Dedifferentiated amniotic fluid mesenchymal stem cell (primary cell): ENCODE measurements around the gene IQCK.
"Not testable (repeated sequence)": the region's sequence is repeated elsewhere in the genome, so short reads cannot be mapped to it uniquely, and the experiment has no call there.

Experiments
- DNase-seq: peaks from one replicate; pipeline ENCODE4 v3.0.0-alpha.2; 2016; ENCODE audit errors: extremely low spot score

IQCK gene

GRCh38 chr16:19757762-19758595 is 39.9 kb downstream of the IQCK start:
- DNase-seq = no peak

GRCh38 chr16:19760356-19761060 is 42.4 kb downstream of the IQCK start:
- DNase-seq = no peak

GRCh38 chr16:19765860-19766553 is 47.9 kb downstream of the IQCK start:
- DNase-seq = no peak

GRCh38 chr16:19766554-19766884 is 48.4 kb downstream of the IQCK start:
- DNase-seq = no peak

GRCh38 chr16:19766988-19767387 is 48.9 kb downstream of the IQCK start:
- DNase-seq = no peak

- no peak for DNase-seq
These were observed 49.4 kb downstream of the IQCK start for GRCh38 chr16:19767497-19767896.

GRCh38 chr16:19769239-19769638 is 51.2 kb downstream of the IQCK start:
- DNase-seq = no peak

- no peak for DNase-seq
These were observed 53.0 kb downstream of the IQCK start for GRCh38 chr16:19771040-19771439.

GRCh38 chr16:19771796-19772195 is 53.7 kb downstream of the IQCK start:
- no peak for DNase-seq

- DNase-seq = no peak
These were observed 56.0 kb downstream of the IQCK start for GRCh38 chr16:19774024-19774423.

GRCh38 chr16:19776147-19776546 is 58.1 kb downstream of the IQCK start:
- no peak for DNase-seq

GRCh38 chr16:19776565-19776964 is 58.5 kb downstream of the IQCK start:
- no peak for DNase-seq

- DNase-seq = no peak
These were observed 62.2 kb downstream of the IQCK start for GRCh38 chr16:19780321-19780720.

- DNase-seq = no peak
These were observed 63.2 kb downstream of the IQCK start for GRCh38 chr16:19781226-19781625.

- no peak for DNase-seq
These were observed 65.5 kb downstream of the IQCK start for GRCh38 chr16:19783363-19784182.

GRCh38 chr16:19784183-19784736 is 66.2 kb downstream of the IQCK start:
- DNase-seq = no peak

- no peak for DNase-seq
These were observed 67.0 kb downstream of the IQCK start for GRCh38 chr16:19785081-19785480.

- no peak for DNase-seq
These were observed 67.5 kb downstream of the IQCK start for GRCh38 chr16:19785512-19786130.

GRCh38 chr16:19801369-19801768 is 83.3 kb downstream of the IQCK start:
- not testable (repeated sequence) for DNase-seq

GRCh38 chr16:19801824-19802223 is 83.8 kb downstream of the IQCK start:
- not testable (repeated sequence) for DNase-seq

GRCh38 chr16:19802612-19803011 is 84.5 kb downstream of the IQCK start:
- DNase-seq = no peak
